HUES48 (cell line): ENCODE results near the gene LPCAT1.

Experiments
- H3K27ac ChIP-seq: one replicate; pipeline ENCODE4 v1.7.0; 2013; ENCODE audit warnings: low read depth, low read length, inconsistent platforms
- H3K27me3 ChIP-seq: 2 replicates; pipeline ENCODE4 v1.6.1; 2013; ENCODE audit warnings: mild to moderate bottlenecking, low read length; ENCODE audit not compliant: control insufficient read depth, insufficient read depth
- H3K36me3 ChIP-seq: 2 replicates; pipeline ENCODE4 v1.6.1; 2013; ENCODE audit warnings: low read length; ENCODE audit not compliant: control insufficient read depth, insufficient read depth
- H3K4me1 ChIP-seq: 2 replicates; pipeline ENCODE4 v1.6.1; 2013; ENCODE audit warnings: mild to moderate bottlenecking, low read length; ENCODE audit not compliant: control insufficient read depth, insufficient read depth
- H3K4me3 ChIP-seq: 2 replicates; pipeline ENCODE4 v1.5.1; 2013; ENCODE audit warnings: mild to moderate bottlenecking, low read depth, low read length
- H3K9ac ChIP-seq: 2 replicates; pipeline ENCODE4 v1.6.1; 2013; ENCODE audit warnings: mild to moderate bottlenecking, low read depth, low read length, moderate library complexity
- H3K9me3 ChIP-seq: 2 replicates; pipeline ENCODE4 v1.6.1; 2013; ENCODE audit warnings: low read length; ENCODE audit not compliant: control insufficient read depth, insufficient read depth

LPCAT1 gene

DNA sequence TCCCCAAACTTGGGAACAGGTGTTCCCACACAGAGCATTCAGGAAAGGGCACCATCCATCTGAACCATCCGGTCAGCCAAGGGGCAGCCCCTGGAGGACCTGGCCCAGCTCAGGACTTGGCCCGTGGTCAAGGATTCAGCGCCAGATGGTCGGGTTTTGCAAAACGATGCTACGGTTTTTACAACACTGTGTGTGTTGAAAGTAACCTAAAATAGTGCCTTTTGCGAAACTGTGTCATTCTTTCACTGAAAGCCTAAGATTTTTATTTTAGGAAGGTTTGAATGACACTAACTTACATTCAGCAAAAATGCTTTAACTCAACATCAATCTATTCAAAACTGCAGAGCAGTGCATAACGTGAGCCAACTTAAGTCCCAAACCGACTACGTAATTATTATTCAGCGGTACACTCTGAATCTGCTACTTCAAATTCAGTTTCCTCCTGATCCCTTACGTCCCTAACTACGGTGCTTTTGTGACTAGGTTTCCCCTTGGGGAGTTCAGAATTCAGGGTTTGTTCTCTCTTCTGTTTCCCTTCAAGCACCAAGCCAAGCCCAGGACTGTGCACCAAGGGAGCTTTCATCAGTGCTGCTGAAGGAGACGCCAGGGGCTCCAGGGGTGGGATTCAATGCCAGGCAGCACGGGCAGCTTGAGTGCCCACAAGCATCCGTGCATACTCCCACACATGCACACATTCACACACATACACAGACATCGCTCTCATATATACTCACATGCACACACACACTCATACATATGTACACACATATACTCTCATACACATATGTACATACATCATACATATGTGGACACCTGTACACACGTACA, 25.8 kb downstream of the LPCAT1 start:
- Histone ChIP-seq H3K27me3 (no peaks in the 10 kb centered on the region), H3K4me1 (0 out of 2 replicates have a peak, but pooled peaks cover 4% of the 10 kb centered on the region), H3K4me3 (no peak overlapping the region), H3K9me3 (no peaks in the 10 kb centered on the region), H3K9ac (no peak overlapping the region), H3K27ac (no peak overlapping the region), H3K36me3 (peaks cover 80% of the 10 kb centered on the region)

DNA sequence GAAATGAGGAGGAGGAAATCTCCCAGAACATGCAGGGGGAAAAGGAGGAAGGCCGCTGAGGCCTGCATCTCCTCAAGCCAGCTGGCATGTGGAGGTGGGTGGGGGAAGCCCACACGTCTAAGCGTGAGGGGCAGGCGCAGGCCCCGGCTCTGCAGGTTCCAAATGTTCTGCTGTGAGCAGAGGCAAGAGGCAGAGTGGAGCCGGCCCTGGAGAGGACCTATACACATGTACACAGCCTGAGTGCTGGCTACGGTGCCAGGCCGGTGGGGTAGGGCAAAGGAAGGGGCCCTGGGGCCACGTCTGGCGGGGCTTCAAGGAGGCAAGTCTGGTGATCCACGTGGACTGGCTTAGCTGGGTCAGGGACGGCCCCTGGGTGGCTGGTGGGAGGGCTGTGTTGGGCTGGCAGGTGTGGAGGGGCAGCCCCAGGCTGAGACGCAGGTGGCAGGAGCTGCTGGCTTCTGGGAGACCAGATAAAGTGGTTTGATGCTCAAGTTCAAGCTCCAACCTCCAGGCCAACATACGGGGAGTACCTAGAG, 26.4 kb downstream of the LPCAT1 start:
- Histone ChIP-seq H3K4me3 (no peak overlapping the region), H3K9me3 (no peaks in the 10 kb centered on the region), H3K4me1 (no peaks in the 10 kb centered on the region), H3K27me3 (no peaks in the 10 kb centered on the region), H3K9ac (no peak overlapping the region), H3K27ac (no peak overlapping the region), H3K36me3 (peaks cover 87% of the 10 kb centered on the region)

DNA sequence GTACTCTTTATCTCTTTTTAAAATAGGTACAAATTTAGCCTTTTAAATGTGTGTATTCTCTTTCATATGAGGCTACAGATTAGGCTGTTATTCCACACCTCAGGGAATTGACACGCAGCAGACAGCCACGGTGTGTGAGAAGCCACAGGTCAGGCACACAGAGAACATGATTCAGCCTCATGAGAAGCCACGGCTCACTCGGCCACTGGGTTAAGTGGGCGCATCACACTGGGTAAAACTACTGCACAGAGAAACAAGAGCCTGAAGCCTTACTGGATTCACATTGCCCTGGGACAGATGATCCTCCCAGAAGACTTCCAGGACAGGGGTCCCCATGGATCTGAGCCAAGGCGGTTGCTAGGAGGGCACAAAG, 28.2 kb downstream of the LPCAT1 start:
- H3K9me3 ChIP-seq = no peaks in the 10 kb centered on the region
- no peaks in the 10 kb centered on the region for H3K4me1 ChIP-seq
- H3K27ac ChIP-seq = no peak overlapping the region
- H3K36me3 ChIP-seq = peaks cover 97% of the 10 kb centered on the region
- H3K27me3 ChIP-seq = no peaks in the 10 kb centered on the region
- H3K9ac ChIP-seq = no peak overlapping the region
- no peak overlapping the region for H3K4me3 ChIP-seq

DNA sequence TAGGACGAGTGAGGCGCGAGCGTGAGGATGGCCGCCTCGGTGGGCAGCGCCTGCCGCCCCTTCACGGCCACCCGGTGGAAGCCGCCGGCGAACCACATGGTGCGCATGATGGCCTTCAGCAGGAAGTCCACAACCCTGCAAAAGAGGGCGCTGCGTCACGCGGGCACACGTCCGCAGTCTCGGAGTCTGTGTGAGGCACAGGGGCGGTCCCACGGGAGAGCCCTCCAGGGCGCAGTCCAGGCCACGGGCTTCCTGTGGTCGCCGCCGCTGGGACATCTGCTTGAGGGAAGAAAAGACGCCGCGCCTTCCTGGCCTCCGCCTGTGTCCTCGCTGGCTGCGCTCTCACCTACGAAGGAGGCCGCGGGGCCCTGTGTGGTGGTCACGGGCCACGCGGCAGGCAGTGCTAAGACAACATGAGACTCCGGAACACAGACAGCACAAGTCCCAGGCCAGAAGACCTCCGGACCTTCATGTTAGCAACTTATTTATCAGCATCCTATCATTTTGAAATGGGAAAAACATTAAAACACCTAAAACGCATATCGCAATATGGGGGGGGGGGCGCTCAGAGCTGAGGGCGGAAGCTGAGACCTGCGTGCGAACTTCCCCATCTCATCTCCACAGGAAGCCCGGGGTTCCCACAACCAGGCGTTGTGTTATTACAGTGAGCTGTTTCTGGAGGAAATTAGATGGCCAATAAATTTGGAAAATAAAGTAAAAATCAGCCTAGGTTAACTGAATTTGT, 28.8 kb downstream of the LPCAT1 start:
- Histone ChIP-seq H3K27me3 (no peaks in the 10 kb centered on the region), H3K9ac (no peak overlapping the region), H3K4me1 (no peaks in the 10 kb centered on the region), H3K36me3 (peaks cover 97% of the 10 kb centered on the region), H3K9me3 (no peaks in the 10 kb centered on the region), H3K27ac (no peak overlapping the region), H3K4me3 (no peak overlapping the region)

DNA sequence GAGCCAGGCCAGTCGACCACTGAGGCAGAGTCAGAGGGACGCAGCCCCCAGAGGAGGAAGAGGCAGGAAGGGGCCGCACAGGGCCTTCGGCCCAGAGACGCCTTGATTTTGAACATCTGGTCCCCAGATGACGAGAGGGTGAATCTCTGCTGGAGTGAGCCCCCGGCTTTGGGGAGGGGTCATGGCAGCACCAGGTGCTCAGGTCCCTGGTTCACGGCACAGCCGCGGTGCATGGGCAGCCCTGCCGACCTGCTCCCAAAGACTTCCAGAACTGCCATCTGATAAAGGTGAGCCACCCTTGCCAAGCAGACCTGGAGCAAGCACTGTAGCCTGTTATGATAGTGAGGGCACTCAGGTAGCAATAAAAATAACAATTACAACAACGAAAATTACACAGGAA, 29.8 kb downstream of the LPCAT1 start:
- Histone ChIP-seq H3K36me3 (peaks cover 97% of the 10 kb centered on the region), H3K27ac (no peak overlapping the region), H3K9me3 (no peaks in the 10 kb centered on the region), H3K27me3 (no peaks in the 10 kb centered on the region), H3K4me3 (no peak overlapping the region), H3K4me1 (no peaks in the 10 kb centered on the region), H3K9ac (no peak overlapping the region)

DNA sequence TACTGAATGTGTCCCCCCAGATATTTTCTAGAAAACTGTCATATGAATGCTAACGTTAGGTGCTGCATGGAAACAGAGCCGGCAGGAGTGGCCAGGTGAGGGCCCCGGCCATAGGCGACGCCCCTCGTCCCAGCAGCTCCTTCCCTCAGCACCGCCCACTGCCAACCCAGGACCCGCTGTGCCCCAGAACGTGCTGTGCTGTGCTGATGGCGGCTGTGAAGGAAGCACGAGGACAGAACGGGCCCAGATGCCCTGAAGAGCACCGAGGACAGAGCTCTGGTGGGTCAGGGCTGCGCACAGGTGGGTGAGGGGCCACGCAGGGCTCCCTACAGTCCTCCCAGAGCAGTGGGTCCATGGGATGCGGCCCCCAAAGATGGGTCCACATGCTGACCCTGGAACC, 30.3 kb downstream of the LPCAT1 start:
- Histone ChIP-seq H3K36me3 (peaks cover 97% of the 10 kb centered on the region), H3K27ac (no peak overlapping the region), H3K9me3 (no peaks in the 10 kb centered on the region), H3K9ac (no peak overlapping the region), H3K4me1 (no peaks in the 10 kb centered on the region), H3K4me3 (no peak overlapping the region), H3K27me3 (no peaks in the 10 kb centered on the region)

DNA sequence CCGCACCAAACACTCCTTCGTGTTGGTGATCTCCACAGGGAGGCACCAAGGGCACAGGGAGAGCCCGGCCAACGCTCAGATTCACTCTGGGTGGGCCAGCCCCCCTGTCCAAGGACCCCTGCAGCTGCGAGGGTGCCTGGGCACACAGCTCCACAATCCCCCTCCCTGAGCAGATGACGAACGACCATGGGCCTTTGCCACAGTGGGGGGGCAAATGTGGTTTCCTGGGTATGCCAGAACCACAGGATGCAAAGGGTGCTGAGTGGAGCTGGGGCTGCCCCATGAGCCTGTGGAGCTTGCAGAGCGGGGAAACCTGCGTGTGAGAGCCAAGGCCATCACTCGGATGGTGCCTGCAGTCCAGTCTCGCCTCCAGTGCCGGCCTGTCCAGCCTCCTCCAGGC, 31.0 kb downstream of the LPCAT1 start:
- Histone ChIP-seq H3K9ac (no peak overlapping the region), H3K36me3 (peaks cover 97% of the 10 kb centered on the region), H3K9me3 (no peaks in the 10 kb centered on the region), H3K27me3 (no peaks in the 10 kb centered on the region), H3K27ac (no peak overlapping the region), H3K4me1 (no peaks in the 10 kb centered on the region), H3K4me3 (no peak overlapping the region)

DNA sequence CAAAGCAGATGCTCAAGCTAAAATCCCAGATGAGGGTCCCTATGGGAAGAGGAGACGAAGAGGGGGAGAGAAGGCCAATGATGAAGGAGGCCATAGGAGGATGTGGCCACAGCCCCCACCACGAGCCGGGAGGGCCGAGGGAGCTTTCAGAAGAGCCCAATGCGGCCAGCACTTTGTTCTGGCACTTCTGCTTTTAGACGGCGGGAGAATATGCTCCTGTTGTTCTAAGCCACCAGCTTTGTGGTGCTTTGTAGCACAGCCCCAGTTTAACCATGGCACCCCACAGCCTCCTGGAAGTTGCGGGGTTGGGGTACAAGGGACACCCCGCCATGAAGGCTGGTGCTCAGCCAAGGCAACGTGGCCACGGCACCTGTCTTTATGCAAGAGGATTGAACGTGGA, 33.4 kb downstream of the LPCAT1 start:
- Histone ChIP-seq H3K27ac (no peak overlapping the region), H3K36me3 (peaks cover 100% of the 10 kb centered on the region), H3K4me3 (no peak overlapping the region), H3K9ac (no peak overlapping the region), H3K4me1 (no peaks in the 10 kb centered on the region), H3K9me3 (no peaks in the 10 kb centered on the region), H3K27me3 (no peaks in the 10 kb centered on the region)

DNA sequence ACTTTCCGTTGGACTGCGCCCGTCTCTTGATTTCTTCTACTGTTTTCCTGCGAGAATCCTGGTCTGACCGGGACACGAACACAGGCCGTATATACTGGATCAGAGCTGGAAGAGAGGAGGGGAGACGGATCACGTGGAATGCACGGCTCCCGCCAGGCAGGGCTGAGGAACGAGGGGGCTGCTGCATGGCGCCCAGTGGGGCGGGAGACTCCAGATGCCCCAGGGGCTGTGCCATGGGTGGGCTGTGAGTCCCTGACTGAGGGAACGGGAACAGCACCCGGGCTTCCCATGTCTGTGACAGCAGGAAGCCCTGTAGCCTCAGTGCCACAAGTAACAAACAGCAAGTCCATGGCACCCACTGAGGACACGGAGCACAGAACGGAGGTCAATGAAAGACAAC, 34.0 kb downstream of the LPCAT1 start:
- H3K9me3 ChIP-seq = no peaks in the 10 kb centered on the region
- H3K27ac ChIP-seq = no peak overlapping the region
- no peaks in the 10 kb centered on the region for H3K4me1 ChIP-seq
- H3K36me3 ChIP-seq = peaks cover 100% of the 10 kb centered on the region
- no peak overlapping the region for H3K9ac ChIP-seq
- H3K4me3 ChIP-seq = no peak overlapping the region
- no peaks in the 10 kb centered on the region for H3K27me3 ChIP-seq

DNA sequence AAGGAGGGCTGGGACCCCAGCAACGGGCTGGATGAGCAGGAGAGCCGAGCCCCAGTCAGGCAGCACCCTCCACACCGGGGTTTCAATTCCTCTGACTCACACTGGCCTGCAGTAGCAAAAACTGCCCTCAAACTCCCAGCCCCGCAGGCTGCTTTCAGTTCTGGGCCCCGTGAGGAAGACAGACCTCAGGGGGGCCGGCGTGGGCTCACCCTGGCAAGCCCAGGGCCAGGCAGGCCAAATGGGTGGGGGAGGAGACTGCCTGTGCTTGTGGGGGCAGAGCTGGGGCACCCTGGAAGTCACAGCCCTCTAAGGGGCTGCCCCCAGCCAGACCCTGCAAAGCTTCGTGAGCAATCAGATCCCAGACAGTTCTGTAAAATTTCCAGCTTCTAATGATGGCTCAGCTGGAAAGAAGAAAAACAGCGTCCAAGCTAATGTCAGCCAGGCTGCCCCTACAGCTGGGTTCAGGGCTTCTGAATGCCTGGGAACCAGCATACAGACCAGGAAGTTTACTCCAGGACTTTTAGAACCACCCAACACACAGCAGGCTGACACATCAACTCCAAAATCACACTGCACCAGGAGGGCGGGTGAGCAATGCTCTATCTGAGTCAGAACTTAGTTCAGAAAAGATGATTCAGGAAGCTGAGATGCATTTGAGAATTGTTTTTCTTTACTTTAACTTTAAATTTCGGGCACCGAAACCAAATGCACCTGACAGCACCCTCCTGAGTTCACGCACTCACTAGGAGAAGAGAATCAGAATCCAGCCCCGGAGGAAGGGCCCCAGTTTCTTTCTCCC, 34.7 kb downstream of the LPCAT1 start:
- Histone ChIP-seq H3K27ac (no peak overlapping the region), H3K4me1 (no peaks in the 10 kb centered on the region), H3K36me3 (peaks cover 98% of the 10 kb centered on the region), H3K9me3 (no peaks in the 10 kb centered on the region), H3K9ac (no peak overlapping the region), H3K27me3 (no peaks in the 10 kb centered on the region), H3K4me3 (no peak overlapping the region)
